IMR-90 (cell line): ENCODE data around the gene COL19A1. TPM values are rescaled to one million over a fixed set of nuclear protein-coding genes. Genes with fewer than 3 reads are reported as not detected.

Source experiments
- ATAC-seq: fragments of 200-7000 bp; cut with Tn5 transposase; 2 replicates; pipeline ENCODE4 v1.9.1; 2020; ENCODE audit warnings: low read depth, mild to moderate bottlenecking, moderate library complexity
- BruUV-seq: library from RNA; stranded (reverse); fragments of 400-500 nt; replicated peaks from 2 replicates; lab custom pipeline; 2021; lab: Mats Ljungman, UMichigan
- CTCF ChIA-PET: fragments of 300-600 bp; formaldehyde crosslinking; extraction: SDS; loops from one replicate; lab custom pipeline; 2021; ENCODE audit warnings: antibody characterized with exemption; lab: Yijun Ruan, JAX
- POLR2A ChIA-PET: fragments of 300-600 bp; sonication (Branson Sonifier 250); formaldehyde crosslinking; loops from one replicate; lab custom pipeline; 2022; ENCODE audit warnings: antibody characterized with exemption; ENCODE audit not compliant: unreplicated experiment; lab: Charles Lee
- DNase-seq: peaks from one replicate; pipeline ENCODE4 v3.0.0; 2013
- H2AFZ ChIP-seq: replicated peaks from 2 replicates; pipeline ENCODE3; 2013; ENCODE audit warnings: low read length, mild to moderate bottlenecking; ENCODE audit not compliant: poor library complexity
- H2AK5ac ChIP-seq: 2 replicates; pipeline ENCODE4 v1.6.1; 2013; ENCODE audit warnings: low read depth, low read length, inconsistent platforms
- H2AK9ac ChIP-seq: replicated peaks from 2 replicates; pipeline ENCODE3; 2013; ENCODE audit warnings: mild to moderate bottlenecking, low read depth, low read length, moderate library complexity; ENCODE audit not compliant: poor library complexity
- H2BK120ac ChIP-seq: 2 replicates; pipeline ENCODE4 v1.6.1; 2013; ENCODE audit warnings: low read depth, low read length, inconsistent platforms
- H2BK15ac ChIP-seq: 3 replicates; pipeline ENCODE4 v1.6.1; 2013; ENCODE audit warnings: low read depth, low read length, inconsistent platforms
- H2BK20ac ChIP-seq: 2 replicates; pipeline ENCODE4 v1.6.1; 2013; ENCODE audit warnings: low read depth, mild to moderate bottlenecking, inconsistent platforms, low read length, moderate library complexity
- H2BK5ac ChIP-seq: 2 replicates; pipeline ENCODE4 v1.6.1; 2013; ENCODE audit warnings: mild to moderate bottlenecking, low read depth, low read length, inconsistent platforms; ENCODE audit not compliant: poor library complexity, severe bottlenecking
- H3K14ac ChIP-seq: replicated peaks from 2 replicates; pipeline ENCODE4 v1.6.1; 2013; ENCODE audit warnings: low read depth, low read length, inconsistent platforms
- H3K18ac ChIP-seq: 2 replicates; pipeline ENCODE4 v1.6.1; 2013; ENCODE audit warnings: low read depth, low read length, control low read depth
- H3K23ac ChIP-seq: 2 replicates; pipeline ENCODE4 v1.6.1; 2013; ENCODE audit warnings: low read depth, low read length, inconsistent platforms
- H3K27ac ChIP-seq: 2 replicates; pipeline ENCODE4 v1.5.1; 2013; ENCODE audit warnings: mild to moderate bottlenecking, control low read depth, low read length; ENCODE audit not compliant: insufficient read depth
- H3K27me3 ChIP-seq: 2 replicates; pipeline ENCODE4 v1.6.1; 2013; ENCODE audit warnings: low read length; ENCODE audit not compliant: control insufficient read depth, insufficient read depth
- H3K36me3 ChIP-seq: 2 replicates; pipeline ENCODE4 v1.6.1; 2013; ENCODE audit warnings: low read length, mixed read lengths; ENCODE audit not compliant: control insufficient read depth, insufficient read depth
- H3K4ac ChIP-seq: 2 replicates; pipeline ENCODE4 v1.6.1; 2013; ENCODE audit warnings: low read depth, low read length, inconsistent platforms
- H3K4me1 ChIP-seq: 2 replicates; pipeline ENCODE4 v1.6.1; 2013; ENCODE audit warnings: low read length, mixed read lengths; ENCODE audit not compliant: control insufficient read depth, insufficient read depth
- H3K4me2 ChIP-seq: 2 replicates; pipeline ENCODE4 v1.6.1; 2013; ENCODE audit warnings: low read depth, mild to moderate bottlenecking, control low read depth, low read length, moderate library complexity
- H3K4me3 ChIP-seq: 2 replicates; pipeline ENCODE4 v1.5.1; 2013; ENCODE audit warnings: low read depth, mild to moderate bottlenecking, control low read depth, low read length, moderate library complexity; ENCODE audit not compliant: insufficient read depth
- H3K56ac ChIP-seq: 2 replicates; pipeline ENCODE4 v1.6.1; 2013; ENCODE audit warnings: low read length, inconsistent platforms; ENCODE audit not compliant: insufficient read depth; ENCODE audit errors: extremely low read depth
- H3K79me1 ChIP-seq, 2 experiments: 2 replicates each; pipeline ENCODE4 v1.6.1; 2013; ENCODE audit warnings: low read length in 2 of 2, inconsistent platforms in 1 of 2, low read depth in 1 of 2
- H3K9ac ChIP-seq: 2 replicates; pipeline ENCODE4 v1.6.1; 2013; ENCODE audit warnings: low read depth, low read length, control low read depth
- H3K9me1 ChIP-seq: 2 replicates; pipeline ENCODE4 v1.6.1; 2013; ENCODE audit warnings: low read length, inconsistent platforms; ENCODE audit not compliant: insufficient read depth
- H3K9me3 ChIP-seq: 2 replicates; pipeline ENCODE4 v1.6.1; 2013; ENCODE audit warnings: low read length; ENCODE audit not compliant: control insufficient read depth, insufficient read depth
- H4K20me1 ChIP-seq: 2 replicates; pipeline ENCODE4 v1.6.1; 2013; ENCODE audit warnings: low read length, inconsistent platforms; ENCODE audit not compliant: insufficient read depth
- H4K5ac ChIP-seq: 2 replicates; pipeline ENCODE4 v1.6.1; 2013; ENCODE audit warnings: mild to moderate bottlenecking, low read depth, low read length, control low read depth
- H4K8ac ChIP-seq, 2 experiments: 2 replicates each; pipeline ENCODE4 v1.6.1; 2013; ENCODE audit warnings: low read depth in 2 of 2, low read length in 2 of 2, control low read depth in 1 of 2, inconsistent platforms in 1 of 2
- H4K91ac ChIP-seq: 2 replicates; pipeline ENCODE4 v1.6.1; 2013; ENCODE audit warnings: low read depth, low read length, inconsistent platforms; ENCODE audit not compliant: insufficient read depth
- BHLHE40 ChIP-seq: fragments of 150-350 bp; IDR thresholded peaks from 2 replicates; pipeline ENCODE4 v1.6.1; 2016; ENCODE audit warnings: mild to moderate bottlenecking, low read depth, low read length
- CEBPB ChIP-seq: IDR thresholded peaks from 2 replicates; pipeline ENCODE4 v1.6.1; 2012; ENCODE audit warnings: low read depth, low read length, improper control_type of control experiment
- CHD1 ChIP-seq: IDR thresholded peaks from 2 replicates; pipeline ENCODE4 v1.6.1; 2012; ENCODE audit warnings: low read depth, low read length, improper control_type of control experiment
- CTCF ChIP-seq: conservative IDR thresholded peaks from 2 replicates; pipeline ENCODE4 v1.5.1; 2012; ENCODE audit warnings: mild to moderate bottlenecking, low read depth, low read length, improper control_type of control experiment
- ELK1 ChIP-seq: fragments of 150-350 bp; IDR thresholded peaks from 2 replicates; pipeline ENCODE4 v1.6.1; 2016; ENCODE audit warnings: low read depth, mild to moderate bottlenecking, low read length, moderate library complexity, borderline replicate concordance
- FOS ChIP-seq: fragments of 150-350 bp; IDR thresholded peaks from 2 replicates; pipeline ENCODE4 v1.6.1; 2016; ENCODE audit warnings: low read depth, low read length
- MAFK ChIP-seq: IDR thresholded peaks from 2 replicates; pipeline ENCODE4 v1.6.1; 2012; ENCODE audit warnings: low read depth, low read length, improper control_type of control experiment
- MAZ ChIP-seq: IDR thresholded peaks from 2 replicates; pipeline ENCODE4 v1.6.1; 2012; ENCODE audit warnings: low read depth, mild to moderate bottlenecking, low read length, improper control_type of control experiment, moderate library complexity, borderline replicate concordance
- MXI1 ChIP-seq: IDR thresholded peaks from 2 replicates; pipeline ENCODE4 v1.6.1; 2012; ENCODE audit warnings: low read depth, mild to moderate bottlenecking, low read length, moderate library complexity, borderline replicate concordance
- NFE2L2 ChIP-seq: fragments of 150-350 bp; IDR thresholded peaks from 2 replicates; pipeline ENCODE4 v1.6.1; 2016; ENCODE audit warnings: low read depth, mild to moderate bottlenecking, low read length
- POLR2A ChIP-seq: IDR thresholded peaks from 2 replicates; pipeline ENCODE4 v1.6.1; 2012; ENCODE audit warnings: mild to moderate bottlenecking, low read depth, low read length
- RCOR1 ChIP-seq: IDR thresholded peaks from 2 replicates; pipeline ENCODE4 v1.6.1; 2012; ENCODE audit warnings: mild to moderate bottlenecking, low read length, improper control_type of control experiment; ENCODE audit not compliant: insufficient replicate concordance
- RFX5 ChIP-seq: IDR thresholded peaks from 2 replicates; pipeline ENCODE4 v1.8.0; 2012; ENCODE audit warnings: low read depth, mild to moderate bottlenecking, low read length, moderate library complexity
- SMC3 ChIP-seq: fragments of 150-350 bp; IDR thresholded peaks from 2 replicates; pipeline ENCODE4 v1.6.1; 2016; ENCODE audit warnings: low read depth, mild to moderate bottlenecking, antibody characterized with exemption, low read length, moderate library complexity
- WGBS, 2 experiments: methylation state at CpG; one replicate each; pipeline versions ENCODE4 v1.1.5 to v1.1.7; 2013; ENCODE audit warnings: missing lambda C conversion rate in 2 of 2; ENCODE audit not compliant: insufficient read length in 1 of 2; ENCODE audit errors: extremely low coverage in 2 of 2; 5-methylcytosine and 5-hydroxymethylcytosine counted together
- dilution Hi-C: fragments of 300-500 bp; cut with HindIII; formaldehyde crosslinking; loops from one replicate; pipeline ENCODE4 v1.14.3; 2018; ENCODE audit warnings: low sequenced_read_pairs; ENCODE audit not compliant: unreplicated experiment
- in situ Hi-C: fragments of 300-500 bp; cut with MboI; formaldehyde crosslinking; loops from 3 replicates; pipeline ENCODE4 v1.14.3; 2019; ENCODE audit warnings: low sequenced_read_pairs, inconsistent platforms, mixed read lengths
- intact Hi-C: fragments of 100-400 bp; cut with micrococcal nuclease; formaldehyde crosslinking; loops from 2 replicates; pipeline ENCODE4 v1.10.0; 2022
- polyA plus RNA-seq, 3 experiments: library from polyadenylated mRNA; depleted of rRNA; stranded (reverse); fragments of >200 nt; gene quantifications; 2 replicates each; pipeline ENCODE4 v1.2.3, GENCODE V29; 2012; ENCODE audit warnings: low replicate concordance in 1 of 3
- total RNA-seq: library from RNA; depleted of rRNA; stranded (reverse); fragments of >200 nt; gene quantifications from 2 replicates; pipeline ENCODE4 v1.2.3, GENCODE V29; 2012

COL19A1 gene
- total and polyA plus RNA-seq, 2 of the 4 experiments (the other 2 are of a cell fraction): under 0.01 TPM; not detected in 1

- no peak overlapping the region for H2BK5ac ChIP-seq
- H2BK120ac ChIP-seq: no peak overlapping the region
- DNase-seq: no peak
- no peak overlapping the region for H3K56ac ChIP-seq
- H2AK9ac ChIP-seq: no peak overlapping the region
- H3K18ac ChIP-seq: no peak overlapping the region
- no peak overlapping the region for H3K9ac ChIP-seq
- H4K20me1 ChIP-seq: no peaks in the 10 kb centered on the region
- H3K27ac ChIP-seq: no peak overlapping the region
- no peak overlapping the region for H4K91ac ChIP-seq
- H4K5ac ChIP-seq: no peak overlapping the region
- CTCF ChIA-PET: no interaction called here
- BruUV-seq: no TSS peak
- dilution Hi-C loops (no loop called here), intact Hi-C loops (no loop called here), in situ Hi-C loops (no loop called here)
- no peaks in the 10 kb centered on the region for H3K27me3 ChIP-seq
- no peak overlapping the region for H2AK5ac ChIP-seq
- H3K4me3 ChIP-seq: no peak overlapping the region
- no peak overlapping the region for H2AFZ ChIP-seq
- H3K9me1 ChIP-seq: no peaks in the 10 kb centered on the region
- ATAC-seq: no peak
- no peak overlapping the region for H3K14ac ChIP-seq
- WGBS, 2 experiments: no CpG with 5 or more reads among the region's 2 CpGs
- POLR2A ChIA-PET: no interaction called here
- H2BK15ac ChIP-seq: no peak overlapping the region
- H3K4me2 ChIP-seq: no peak overlapping the region
- no peaks in the 10 kb centered on the region for H3K79me1 ChIP-seq
- H2BK20ac ChIP-seq: no peak overlapping the region
- H3K36me3 ChIP-seq: no peaks in the 10 kb centered on the region
- H3K4me1 ChIP-seq: no peaks in the 10 kb centered on the region
- H3K4ac ChIP-seq: no peak overlapping the region
- no peaks in the 10 kb centered on the region for H3K9me3 ChIP-seq
- H3K23ac ChIP-seq: no peak overlapping the region
- TF ChIP-seq NFE2L2 (no peak), RCOR1 (no peak), FOS (no peak), MAFK (no peak), CEBPB (no peak), MAZ (no peak), ELK1 (no peak), BHLHE40 (no peak), RFX5 (no peak), MXI1 (no peak), POLR2A (no peak), CHD1 (no peak), SMC3 (no peak), CTCF (no peak)
- no peak overlapping the region for H4K8ac ChIP-seq
Measured at GRCh38 chr6:70151616-70152015, 285.3 kb downstream of the COL19A1 start.
